Measurements from ENCODE around the gene FBXW11. TPM values are rescaled to one million over a fixed set of nuclear protein-coding genes. Genes with fewer than 3 reads are reported as not detected.

The FBXW11 gene
- total and polyA plus RNA-seq, 8 donors: 47.6 to 56.9 (median 54.4) TPM

- Histone ChIP-seq H3K27me3 (no peaks in the 10 kb centered on the region), H3K4me1 (peaks cover 0 to 8% of the 10 kb centered on the region in 2 donors), H3K27ac (no peak overlapping the region), H3K4me3 (no peak overlapping the region), H3K36me3 (no peaks in the 10 kb centered on the region), H3K9me3 (no peaks in the 10 kb centered on the region)
- DNase-seq: peak in 1 of 4 donors; percentile 64
- intact Hi-C loops (cut with DNase I): no loop called here
- ATAC-seq: peak; percentile 14
- TF ChIP-seq CTCF (IDR thresholded peaks at IDR 0.05): no peak
These were observed 160.6 kb downstream of the FBXW11 start for GRCh38 chr5:171845857-171846256.

GRCh38 chr5:171845040-171845630 lies 161.3 kb downstream of the FBXW11 start:
- H3K27me3 ChIP-seq: no peaks in the 10 kb centered on the region
- no peaks in the 10 kb centered on the region for H3K36me3 ChIP-seq
- H3K4me3 ChIP-seq: no peak overlapping the region
- intact Hi-C loops (cut with DNase I): no loop called here
- no peak for ATAC-seq
- H3K27ac ChIP-seq: no peak overlapping the region
- peaks cover 0 to 8% of the 10 kb centered on the region in 2 donors for H3K4me1 ChIP-seq
- no peak for TF ChIP-seq CTCF (IDR thresholded peaks at IDR 0.05)
- H3K9me3 ChIP-seq: no peaks in the 10 kb centered on the region
- DNase-seq: no peak

GRCh38 chr5:171842777-171843328 lies 163.6 kb downstream of the FBXW11 start:
- Histone ChIP-seq H3K9me3 (no peaks in the 10 kb centered on the region), H3K36me3 (no peaks in the 10 kb centered on the region), H3K4me1 (peaks cover 0 to 8% of the 10 kb centered on the region in 2 donors), H3K27ac (no peak overlapping the region), H3K4me3 (no peak overlapping the region), H3K27me3 (no peaks in the 10 kb centered on the region)
- DNase-seq (no peak), ATAC-seq (no peak)
- intact Hi-C loops (cut with DNase I): no loop called here
- no peak for TF ChIP-seq CTCF (IDR thresholded peaks at IDR 0.05)

GRCh38 chr5:171841984-171842776 lies 164.3 kb downstream of the FBXW11 start:
- DNase-seq (no peak), ATAC-seq (peak; percentile 61)
- no peaks in the 10 kb centered on the region for H3K27me3 ChIP-seq
- H3K27ac ChIP-seq: no peak overlapping the region
- no peak for TF ChIP-seq CTCF (IDR thresholded peaks at IDR 0.05)
- H3K4me3 ChIP-seq: no peak overlapping the region
- no peaks in the 10 kb centered on the region for H3K9me3 ChIP-seq
- H3K36me3 ChIP-seq: no peaks in the 10 kb centered on the region
- peaks cover 0 to 8% of the 10 kb centered on the region in 2 donors for H3K4me1 ChIP-seq
- intact Hi-C loops (cut with DNase I): no loop called here

All from left lung (tissue), 10 donors.